Ramos (cell line): ENCODE measurements around the gene L1CAM.

Experiments
- in situ Hi-C: fragments of 300-500 bp; cut with MboI; formaldehyde crosslinking; loops from one replicate; pipeline ENCODE4 v1.14.3; 2022; ENCODE audit warnings: low sequenced_read_pairs; ENCODE audit not compliant: unreplicated experiment

L1CAM gene

DNA sequence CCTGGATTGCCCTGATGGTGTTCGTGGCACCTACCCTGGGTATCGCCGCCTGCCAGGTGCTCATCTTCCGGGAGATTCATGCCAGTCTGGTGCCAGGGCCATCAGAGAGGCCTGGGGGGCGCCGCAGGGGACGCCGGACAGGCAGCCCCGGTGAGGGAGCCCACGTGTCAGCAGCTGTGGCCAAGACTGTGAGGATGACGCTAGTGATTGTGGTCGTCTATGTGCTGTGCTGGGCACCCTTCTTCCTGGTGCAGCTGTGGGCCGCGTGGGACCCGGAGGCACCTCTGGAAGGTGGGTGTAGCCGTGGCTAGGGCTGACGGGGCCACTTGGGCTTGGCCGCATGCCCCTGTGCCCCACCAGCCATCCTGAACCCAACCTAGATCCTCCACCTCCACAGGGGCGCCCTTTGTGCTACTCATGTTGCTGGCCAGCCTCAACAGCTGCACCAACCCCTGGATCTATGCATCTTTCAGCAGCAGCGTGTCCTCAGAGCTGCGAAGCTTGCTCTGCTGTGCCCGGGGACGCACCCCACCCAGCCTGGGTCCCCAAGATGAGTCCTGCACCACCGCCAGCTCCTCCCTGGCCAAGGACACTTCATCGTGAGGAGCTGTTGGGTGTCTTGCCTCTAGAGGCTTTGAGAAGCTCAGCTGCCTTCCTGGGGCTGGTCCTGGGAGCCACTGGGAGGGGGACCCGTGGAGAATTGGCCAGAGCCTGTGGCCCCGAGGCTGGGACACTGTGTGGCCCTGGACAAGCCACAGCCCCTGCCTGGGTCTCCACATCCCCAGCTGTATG lies 20.3 kb upstream of the L1CAM start:
- in situ Hi-C loops, result no loop called here

DNA sequence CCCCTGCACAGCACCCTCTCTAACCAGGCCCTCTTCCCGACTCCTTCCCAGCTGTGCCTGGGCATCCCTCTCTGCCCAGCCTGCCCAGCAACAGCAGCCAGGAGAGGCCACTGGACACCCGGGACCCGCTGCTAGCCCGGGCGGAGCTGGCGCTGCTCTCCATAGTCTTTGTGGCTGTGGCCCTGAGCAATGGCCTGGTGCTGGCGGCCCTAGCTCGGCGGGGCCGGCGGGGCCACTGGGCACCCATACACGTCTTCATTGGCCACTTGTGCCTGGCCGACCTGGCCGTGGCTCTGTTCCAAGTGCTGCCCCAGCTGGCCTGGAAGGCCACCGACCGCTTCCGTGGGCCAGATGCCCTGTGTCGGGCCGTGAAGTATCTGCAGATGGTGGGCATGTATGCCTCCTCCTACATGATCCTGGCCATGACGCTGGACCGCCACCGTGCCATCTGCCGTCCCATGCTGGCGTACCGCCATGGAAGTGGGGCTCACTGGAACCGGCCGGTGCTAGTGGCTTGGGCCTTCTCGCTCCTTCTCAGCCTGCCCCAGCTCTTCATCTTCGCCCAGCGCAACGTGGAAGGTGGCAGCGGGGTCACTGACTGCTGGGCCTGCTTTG lies 19.6 kb upstream of the L1CAM start:
- in situ Hi-C loops, result no loop called here

DNA sequence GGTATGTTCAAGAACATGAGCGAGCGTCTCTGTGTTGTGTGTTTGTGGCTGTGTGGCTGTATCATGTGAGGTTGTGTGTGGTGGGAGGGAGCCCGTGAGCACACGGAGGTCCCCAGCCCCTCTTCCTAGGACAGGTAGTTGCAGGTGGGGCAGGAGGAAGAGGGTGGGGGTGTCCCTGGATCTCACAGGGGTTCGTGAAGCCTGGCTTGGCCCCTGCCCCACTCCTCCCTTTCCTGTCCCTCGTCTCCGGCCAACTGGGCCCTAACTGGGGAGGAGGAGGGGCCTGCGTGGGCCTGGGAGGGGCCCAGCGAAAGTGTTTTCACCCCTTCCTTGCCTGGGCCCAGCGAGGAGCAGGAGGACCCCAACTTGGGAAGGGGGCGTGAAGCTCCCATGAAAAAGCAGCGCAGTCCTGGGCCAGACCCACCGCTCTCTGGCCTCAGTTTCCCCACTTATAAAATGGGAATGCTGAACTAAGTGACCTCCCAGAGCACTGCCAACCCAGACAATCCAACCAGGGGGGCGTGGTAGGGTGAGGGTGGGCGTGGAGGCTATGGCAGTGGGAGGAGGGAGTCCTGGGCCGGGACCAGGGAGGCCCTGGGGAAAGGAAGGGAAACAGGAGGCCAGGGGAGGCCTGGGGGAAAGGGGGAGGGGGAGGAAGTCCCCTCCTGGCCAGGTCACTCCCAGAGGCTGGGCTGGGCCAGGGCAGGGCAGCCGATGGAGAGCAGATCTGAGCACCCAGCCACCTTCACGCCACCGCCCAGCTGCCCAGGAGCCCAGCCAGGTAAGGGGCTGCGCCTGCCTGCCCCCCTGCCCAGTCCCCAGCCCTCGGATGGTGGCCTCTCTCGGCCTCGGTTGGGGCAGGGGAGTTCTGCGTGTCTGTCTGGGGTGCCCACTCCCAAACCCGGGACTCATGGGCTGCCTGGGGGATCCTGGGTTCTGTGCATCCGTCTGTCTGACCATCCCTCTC lies 18.3 kb upstream of the L1CAM start, which contains the start of gene AVPR2:
AVPR2 (plus strand) TSS at position 683 of the 967 bp plus-strand sequence. CDS start 473 bp downstream, outside the sequence.
- in situ Hi-C loops, result no loop called here

DNA sequence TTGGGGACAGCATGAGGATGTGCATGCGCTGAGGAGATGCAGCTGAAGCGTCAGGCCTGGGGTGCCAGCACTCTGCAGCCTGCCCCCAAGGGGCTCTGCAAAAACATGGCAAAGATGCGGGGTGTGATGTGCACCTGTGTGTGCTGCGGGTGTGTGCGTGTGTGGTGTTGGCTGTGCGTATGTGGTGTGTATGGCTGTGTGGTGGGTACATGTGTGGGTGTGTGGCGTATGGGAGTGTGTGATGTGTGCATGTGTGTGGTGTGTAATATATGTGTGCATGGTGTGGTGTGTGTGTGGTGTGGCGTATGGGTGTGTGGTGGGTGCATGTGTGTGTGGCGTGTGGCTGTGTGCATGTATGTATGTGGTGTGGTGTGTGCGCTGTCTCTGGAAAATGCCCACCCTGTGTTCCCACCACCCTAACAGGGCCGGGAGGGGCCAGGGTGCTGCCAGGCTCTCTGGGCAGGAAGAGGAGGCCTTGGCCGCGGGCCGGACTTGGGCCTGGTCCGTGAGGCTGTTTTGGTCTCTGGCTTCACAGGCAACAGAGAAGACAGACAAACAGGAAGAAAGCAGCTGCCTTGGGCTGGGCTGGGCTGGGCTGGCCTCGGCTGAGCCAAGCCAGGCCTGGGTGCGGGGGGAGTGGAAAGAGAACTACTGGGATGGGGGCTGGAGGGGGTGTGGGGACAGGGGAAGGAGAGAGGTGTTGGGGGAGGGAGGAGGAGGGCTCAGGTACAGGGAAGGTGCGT lies 17.4 kb upstream of the L1CAM start:
- in situ Hi-C loops, result no loop called here

DNA sequence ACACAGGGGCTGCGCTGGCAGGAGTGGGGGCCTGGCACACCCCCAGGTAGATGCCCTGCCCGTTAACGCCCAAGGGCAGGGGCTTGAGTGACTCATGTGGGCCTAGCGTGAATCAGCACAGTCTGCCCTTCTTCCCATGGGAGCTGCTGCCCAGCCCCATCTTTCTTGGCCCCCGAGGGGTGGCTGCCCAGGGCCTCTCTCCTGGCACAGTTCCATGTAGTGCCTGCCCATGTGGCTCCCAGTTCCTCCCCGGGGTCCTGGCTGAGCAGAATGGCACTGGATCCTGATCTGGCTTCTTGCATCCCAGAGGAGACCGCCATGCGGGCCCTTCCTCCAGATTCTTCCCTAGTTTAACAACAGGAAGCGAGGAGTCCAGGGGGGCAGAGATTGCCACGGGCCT lies 16.4 kb upstream of the L1CAM start:
- in situ Hi-C loops, result no loop called here

DNA sequence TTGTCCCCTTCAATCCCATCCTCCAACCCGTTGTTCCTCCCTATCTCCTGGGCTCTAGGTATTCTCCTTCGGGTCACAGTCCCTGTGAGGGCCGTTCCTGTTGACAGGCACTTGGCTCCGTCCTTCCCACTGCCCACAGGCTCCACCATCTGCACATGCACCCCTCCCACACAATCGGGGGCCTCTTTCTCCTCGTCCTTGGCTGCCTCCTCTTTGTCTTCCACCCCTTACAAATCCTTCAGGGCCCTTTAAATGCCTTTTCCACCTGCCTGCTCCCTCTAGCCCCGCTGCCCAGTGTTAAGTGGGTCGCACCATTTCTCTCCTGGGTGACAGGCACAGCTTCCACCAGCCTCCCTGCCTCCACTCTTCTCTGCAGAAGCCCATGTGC lies 15.8 kb upstream of the L1CAM start:
- in situ Hi-C loops, result no loop called here

DNA sequence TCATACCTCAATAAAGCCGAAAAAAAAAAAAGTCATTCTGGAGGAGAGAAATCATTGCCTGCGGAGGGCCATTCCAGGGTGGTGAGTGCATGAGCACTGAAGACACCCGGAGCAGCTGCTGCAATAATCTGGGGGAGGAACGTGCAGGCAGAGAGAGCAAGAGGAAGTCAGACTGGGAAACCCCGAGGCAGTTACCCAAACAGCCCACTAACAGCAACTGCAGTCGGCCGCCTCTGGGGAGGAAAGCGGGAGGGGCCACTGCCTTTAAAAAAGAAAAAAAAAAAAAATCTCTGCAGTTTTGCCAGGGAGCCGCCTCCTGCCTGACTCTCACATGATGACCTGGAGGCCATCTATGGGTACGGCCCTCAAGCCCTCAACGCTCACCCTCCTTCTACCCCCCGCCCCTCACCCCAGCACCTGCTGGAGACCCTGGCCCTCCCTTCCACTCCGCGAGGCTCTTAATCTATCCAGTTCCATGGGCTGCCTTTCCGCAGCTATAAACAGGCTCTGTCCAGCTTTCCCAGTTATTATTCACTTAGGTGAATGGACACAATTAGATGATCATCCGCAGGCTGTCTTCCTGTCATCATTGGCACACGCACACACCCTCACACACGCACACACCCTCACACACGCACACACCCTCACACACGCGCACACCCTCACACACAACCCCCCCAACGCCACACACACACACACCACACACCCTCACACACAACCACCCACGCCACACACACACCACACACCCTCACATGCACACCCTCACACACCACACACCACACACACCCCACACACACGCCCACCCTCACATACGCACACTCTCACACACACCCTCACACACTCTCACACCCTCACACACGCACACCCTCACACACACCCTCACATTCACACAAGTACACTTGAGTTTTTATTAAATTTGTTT lies 15.1 kb upstream of the L1CAM start:
- in situ Hi-C loops, result no loop called here

DNA sequence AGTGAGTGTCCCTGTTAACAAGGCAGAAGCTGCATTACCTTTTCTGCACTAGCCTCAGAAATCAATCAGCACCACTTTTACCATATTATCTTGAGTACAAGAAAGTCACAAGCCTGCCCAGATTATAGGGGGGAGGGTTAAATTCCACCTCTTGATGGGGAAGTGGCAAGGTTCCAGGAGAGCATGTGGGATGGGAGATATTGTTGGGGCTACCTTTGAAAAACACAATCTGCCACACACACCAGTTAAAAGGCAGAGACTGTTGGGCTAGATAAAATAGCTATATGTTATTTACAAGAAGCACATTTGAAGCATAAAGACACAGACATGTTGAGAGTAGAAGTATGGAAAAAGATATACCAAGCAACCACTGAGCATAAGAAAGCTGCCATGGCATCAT lies 11.9 kb upstream of the L1CAM start:
- in situ Hi-C loops, result no loop called here

DNA sequence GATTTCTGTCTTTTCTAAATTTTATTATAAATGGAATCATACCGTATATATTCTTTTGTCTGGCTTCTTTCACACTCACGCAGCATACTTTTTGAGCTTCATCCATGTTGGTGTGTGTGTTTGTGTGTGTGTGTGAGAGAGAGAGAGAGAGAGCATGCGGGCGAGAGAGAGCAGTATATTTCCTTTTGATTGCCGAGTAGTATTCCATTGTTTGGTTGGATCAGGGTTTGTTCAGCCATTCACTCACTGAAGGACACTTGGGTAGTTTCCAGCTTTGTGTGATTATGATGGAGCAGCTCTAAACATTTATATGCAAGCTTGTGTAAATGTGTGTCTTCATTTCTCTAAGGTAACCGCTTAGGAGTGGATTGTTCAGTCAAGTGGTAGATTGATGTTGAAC lies 3.1 kb upstream of the L1CAM start:
- in situ Hi-C loops, result no loop called here

DNA sequence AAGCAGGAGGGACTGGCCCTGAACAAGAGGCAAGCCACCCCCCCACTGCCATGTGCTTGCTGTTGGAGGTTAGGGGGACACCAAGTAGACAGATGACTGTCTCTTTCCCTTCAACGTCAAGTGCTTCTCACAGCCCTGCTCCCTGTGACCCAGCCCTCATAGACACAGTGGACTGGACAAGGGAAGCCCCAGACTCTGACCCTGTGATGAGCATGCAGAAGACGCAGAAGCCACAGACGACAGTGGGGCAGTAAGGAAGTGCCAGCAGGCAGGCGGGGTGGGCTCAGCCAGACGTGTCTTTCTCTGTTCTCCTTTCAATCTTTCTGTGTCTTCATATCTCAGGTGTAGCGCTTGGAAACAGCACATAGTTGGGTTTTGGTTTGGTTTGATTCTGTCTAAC lies 2.4 kb upstream of the L1CAM start:
- in situ Hi-C loops, result no loop called here

DNA sequence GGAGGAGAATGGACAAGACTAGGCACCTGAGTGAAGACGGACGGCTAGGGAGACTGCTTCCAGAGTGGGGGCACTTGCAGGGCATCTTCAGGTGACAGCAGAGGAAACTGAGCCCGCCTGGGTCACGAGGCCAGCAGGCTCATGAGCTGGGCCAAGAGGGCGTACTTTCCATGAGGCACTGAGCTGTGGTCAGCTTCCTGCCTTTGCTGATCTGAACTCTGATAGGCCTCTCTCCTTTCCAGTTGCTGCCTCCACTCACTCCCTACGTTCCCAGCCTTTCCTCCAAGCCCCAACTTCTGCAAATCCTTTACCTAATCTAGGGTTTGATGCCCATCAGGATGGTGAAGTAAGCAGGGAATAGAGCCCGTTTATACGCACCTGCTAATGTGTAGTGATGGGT lies 1.4 kb upstream of the L1CAM start:
- in situ Hi-C loops, result no loop called here

DNA sequence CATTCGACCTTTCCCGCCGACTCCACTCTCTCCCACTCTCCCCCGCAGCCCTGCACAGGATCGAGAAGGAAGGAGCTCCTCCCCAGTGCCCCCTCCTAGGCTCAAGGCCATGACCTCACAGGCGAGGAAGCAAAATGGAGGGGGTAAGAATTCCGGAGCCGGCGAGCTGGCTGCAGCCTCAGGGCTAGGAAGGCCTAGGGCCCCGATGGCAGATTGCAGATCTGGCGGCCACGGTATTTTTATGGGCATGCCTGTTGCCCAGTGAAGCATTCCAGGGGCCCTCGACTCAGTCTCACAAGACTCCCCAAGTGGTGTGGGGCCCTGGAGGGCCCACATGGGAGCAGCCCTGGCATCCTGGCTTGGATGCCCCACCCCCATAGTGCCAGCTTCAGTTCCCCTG lies 942 bp upstream of the L1CAM start:
- in situ Hi-C loops, result no loop called here

DNA sequence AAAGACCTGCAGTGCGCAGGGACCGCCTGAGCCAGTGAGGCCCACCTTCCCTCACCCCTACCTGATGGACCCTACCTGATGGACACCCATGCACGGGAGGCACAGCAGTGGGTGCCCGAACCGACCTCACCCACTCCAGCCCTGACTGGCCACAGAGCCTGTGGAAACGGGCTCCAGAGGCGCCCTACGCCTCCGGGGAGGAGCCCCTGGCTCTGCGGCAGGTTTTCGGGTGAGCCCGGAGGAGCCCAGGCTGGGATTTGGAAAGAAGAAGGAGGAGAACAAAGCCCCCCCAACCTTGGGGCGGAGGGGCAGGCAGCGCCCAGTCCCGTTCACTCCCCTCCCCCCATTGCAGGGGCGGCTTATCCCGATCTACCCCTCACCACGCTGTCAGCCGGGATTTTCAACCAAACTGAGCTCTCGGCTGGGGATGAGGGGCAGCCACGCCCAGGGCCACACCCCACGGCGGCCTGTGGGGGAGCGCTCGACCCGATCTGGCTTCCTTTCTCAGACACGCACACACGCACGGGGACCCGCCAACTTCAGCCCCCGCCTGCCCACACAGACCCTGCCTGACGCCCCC lies 675 bp downstream of the L1CAM start:
- in situ Hi-C loops, result no loop called here

DNA sequence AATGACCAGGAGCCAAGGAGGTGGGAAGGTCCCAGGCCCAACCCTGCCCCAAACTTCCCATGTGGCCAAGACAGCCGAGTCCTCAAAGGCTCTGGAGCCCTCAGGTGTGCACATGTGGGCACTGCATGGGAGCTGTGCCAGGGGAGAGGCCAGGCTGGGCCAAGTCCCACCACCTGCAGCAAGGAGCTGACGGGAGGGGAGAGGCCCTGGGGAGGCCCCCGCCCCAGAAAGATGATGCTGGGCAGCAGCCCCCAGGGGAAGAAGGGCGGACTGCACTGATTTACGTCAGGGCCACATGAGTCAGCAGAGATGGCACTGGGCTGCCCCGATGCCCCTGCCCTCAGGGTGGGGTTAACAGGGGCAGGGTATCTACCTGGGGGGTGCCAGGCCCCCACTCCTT lies 1.4 kb downstream of the L1CAM start:
- in situ Hi-C loops, result no loop called here

DNA sequence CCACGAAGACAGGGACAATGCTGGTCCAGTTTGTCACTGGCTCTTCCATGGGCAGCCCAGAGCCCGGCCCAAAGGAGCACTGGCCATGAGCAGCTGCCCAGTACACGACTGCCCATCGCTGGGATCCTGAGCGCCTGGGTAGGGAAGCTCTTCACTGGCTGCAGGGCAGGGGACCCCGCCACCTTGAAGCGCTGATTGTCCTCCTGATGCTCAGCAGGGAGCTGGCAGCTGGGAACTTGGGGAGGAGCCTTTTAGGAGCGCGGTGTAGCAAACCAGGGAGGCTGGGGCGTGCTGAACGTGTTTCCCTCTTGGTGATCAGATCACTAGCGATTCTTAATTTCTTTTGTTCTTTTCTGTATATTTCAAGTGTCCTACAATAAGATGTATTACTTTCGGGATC lies 1.8 kb downstream of the L1CAM start:
- in situ Hi-C loops, result no loop called here

DNA sequence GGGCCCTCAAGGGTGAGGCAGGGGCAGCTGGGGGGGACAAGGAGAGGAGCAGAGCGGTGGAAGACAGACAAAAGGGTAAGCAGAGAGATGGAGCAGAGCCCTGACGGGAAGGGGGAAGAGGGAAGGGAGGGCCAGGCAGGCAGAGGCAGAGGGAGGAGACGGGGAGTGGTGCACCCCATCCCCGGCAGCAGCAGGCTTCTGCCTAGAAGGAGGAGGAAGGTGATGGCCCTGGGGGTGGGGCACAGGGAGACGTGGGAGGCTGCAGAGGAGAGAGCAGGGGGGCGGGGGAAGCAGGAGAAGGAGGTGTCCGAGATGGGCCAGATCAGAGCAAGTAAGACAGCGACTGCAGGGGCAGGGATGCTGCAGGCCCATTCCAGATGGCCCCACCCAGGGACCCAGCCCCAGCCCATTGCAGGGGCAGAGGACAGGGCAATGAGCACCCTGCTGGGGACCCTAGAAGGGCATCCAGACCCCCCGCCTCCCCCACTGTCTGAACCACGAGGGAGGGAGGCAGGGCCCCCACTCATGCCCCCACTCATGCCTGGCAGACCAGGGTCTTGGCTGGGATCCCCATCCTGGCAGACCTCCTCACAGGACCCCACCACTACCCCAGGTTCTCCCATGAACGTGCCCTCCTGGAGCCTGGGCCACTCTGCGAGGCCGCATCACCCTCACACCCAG lies 2.7 kb downstream of the L1CAM start:
- in situ Hi-C loops, result no loop called here

DNA sequence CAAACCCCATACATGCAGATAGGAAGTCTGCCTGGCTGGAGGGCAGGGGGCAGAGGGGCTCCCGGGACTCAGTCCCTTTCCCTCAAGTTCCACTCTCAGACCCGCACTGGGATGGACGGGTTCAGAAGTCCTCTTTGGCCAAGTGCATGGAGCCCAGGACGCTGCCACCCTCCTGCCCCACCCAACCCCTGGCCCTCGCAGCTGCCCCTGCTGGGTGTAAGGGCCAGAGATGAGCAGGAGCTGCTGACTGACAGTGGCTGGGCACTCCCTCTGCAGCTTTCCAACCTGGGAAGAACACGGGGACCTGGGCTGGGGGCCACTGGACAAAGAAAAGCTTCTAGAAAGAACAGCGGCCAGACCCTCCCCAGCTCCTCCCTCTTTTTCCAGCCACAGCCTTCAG lies 3.4 kb downstream of the L1CAM start:
- in situ Hi-C loops, result no loop called here

DNA sequence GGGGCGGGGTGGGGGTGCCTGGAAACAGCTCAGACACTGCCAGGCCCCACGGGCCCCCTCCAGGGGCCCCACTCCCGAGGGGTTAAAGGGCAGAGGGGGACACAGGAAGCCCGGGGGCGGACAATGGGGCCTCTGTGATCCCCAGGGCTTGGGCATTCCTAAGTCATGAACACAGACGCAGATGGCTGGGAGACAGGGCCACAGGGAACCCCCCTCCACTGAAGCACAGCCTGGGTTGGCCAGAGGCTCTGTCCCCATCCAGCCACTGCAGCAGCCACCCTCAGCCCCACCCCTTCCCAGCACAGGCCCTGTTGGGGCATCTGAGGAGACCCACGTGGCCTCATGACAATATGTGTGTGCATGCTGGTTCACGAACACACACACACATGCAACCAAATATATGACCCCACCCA lies 3.9 kb downstream of the L1CAM start:
- in situ Hi-C loops, result no loop called here
